Keratinocyte (primary cell): ENCODE data around the gene LACTBL1. TPM values are rescaled to one million over a fixed set of nuclear protein-coding genes. Genes with fewer than 3 reads are reported as not detected.

Experiments
- DNase-seq: peaks from one replicate; pipeline ENCODE4 v3.0.0-alpha.2; 2011; ENCODE audit warnings: low read depth, missing footprints, low spot score
- FAIRE-seq: peaks from 2 replicates; lab custom pipeline; 2011; peaks lifted over from hg19 to GRCh38; lab: Jason Lieb, UNC
- H2AFZ ChIP-seq: 2 replicates; pipeline ENCODE4 v1.6.0; 2012; ENCODE audit warnings: low read length, control low read depth, inconsistent platforms; ENCODE audit not compliant: control insufficient read depth
- H3K27ac ChIP-seq: 2 replicates; pipeline ENCODE4 v1.5.1; 2011; ENCODE audit warnings: low read length; ENCODE audit not compliant: control insufficient read depth, insufficient read depth
- H3K27me3 ChIP-seq: 3 replicates; pipeline ENCODE4 v1.6.0; 2011; ENCODE audit warnings: low read length; ENCODE audit not compliant: control insufficient read depth, insufficient read depth; ENCODE audit errors: extremely low read depth
- H3K36me3 ChIP-seq, 2 experiments: 2 replicates in 1 of 2; 3 replicates in 1 of 2; pipeline ENCODE4 v1.5.1; 2011; ENCODE audit warnings: low read length in 2 of 2, mild to moderate bottlenecking in 1 of 2; ENCODE audit not compliant: control insufficient read depth in 2 of 2, insufficient read depth in 2 of 2; ENCODE audit errors: extremely low read depth in 1 of 2
- H3K4me1 ChIP-seq: 3 replicates; pipeline ENCODE4 v1.5.1; 2011; ENCODE audit warnings: low read length; ENCODE audit not compliant: control insufficient read depth, insufficient read depth; ENCODE audit errors: extremely low read depth
- H3K4me2 ChIP-seq: 3 replicates; pipeline ENCODE4 v1.6.0; 2011; ENCODE audit warnings: low read depth, low read length; ENCODE audit not compliant: control insufficient read depth, insufficient read depth; ENCODE audit errors: extremely low read depth
- H3K4me3 ChIP-seq, 3 experiments: fragments of 200-600 bp in 1 of 3; sonication (generic) in 1 of 3; 2 replicates in 2 of 3; 3 replicates in 1 of 3; pipeline ENCODE4 v1.5.1; 2011 to 2016; ENCODE audit warnings: low read length in 3 of 3, mild to moderate bottlenecking in 3 of 3, control low read depth in 2 of 3, inconsistent platforms in 1 of 3, low read depth in 1 of 3, mixed read lengths in 1 of 3, mixed run types in 1 of 3, moderate library complexity in 1 of 3; ENCODE audit not compliant: control insufficient read depth in 2 of 3, insufficient read depth in 2 of 3; ENCODE audit errors: extremely low read depth in 1 of 3
- H3K79me2 ChIP-seq: 2 replicates; pipeline ENCODE4 v1.6.0; 2012; ENCODE audit warnings: low read length; ENCODE audit not compliant: control insufficient read depth, insufficient read depth
- H3K9ac ChIP-seq: 3 replicates; pipeline ENCODE4 v1.6.0; 2011; ENCODE audit warnings: low read length; ENCODE audit not compliant: control insufficient read depth, insufficient read depth; ENCODE audit errors: extremely low read depth
- H3K9me1 ChIP-seq: 3 replicates; pipeline ENCODE4 v1.6.0; 2011; ENCODE audit warnings: low read length; ENCODE audit not compliant: control insufficient read depth, insufficient read depth; ENCODE audit errors: extremely low read depth
- H3K9me3 ChIP-seq: 2 replicates; pipeline ENCODE4 v1.5.1; 2012; ENCODE audit warnings: low read depth, low read length; ENCODE audit not compliant: control insufficient read depth
- H4K20me1 ChIP-seq: 3 replicates; pipeline ENCODE4 v1.6.0; 2011; ENCODE audit warnings: low read length; ENCODE audit not compliant: control insufficient read depth, insufficient read depth; ENCODE audit errors: extremely low read depth
- CTCF ChIP-seq, 3 experiments: IDR thresholded peaks in 1 of 3; conservative IDR thresholded peaks in 1 of 3; optimal IDR thresholded peaks in 1 of 3; 2 replicates in 2 of 3; 3 replicates in 1 of 3; pipeline versions ENCODE3 to v1.5.1; 2011; ENCODE audit warnings: low read length in 3 of 3, mild to moderate bottlenecking in 3 of 3, moderate library complexity in 2 of 3, control low read depth in 1 of 3, inconsistent platforms in 1 of 3; ENCODE audit not compliant: insufficient read depth in 2 of 3; ENCODE audit errors: extremely low read depth in 1 of 3
- EZH2 ChIP-seq: IDR thresholded peaks from one replicate; pipeline ENCODE4 v1.6.1; 2012; ENCODE audit warnings: inconsistent platforms, mild to moderate bottlenecking, low read length, moderate library complexity
- dilution Hi-C: fragments of 300-500 bp; cut with MboI; formaldehyde crosslinking; loops from one replicate; pipeline ENCODE4 v1.7.0; 2020; ENCODE audit warnings: low sequenced_read_pairs; ENCODE audit not compliant: extremely low pct_ligation_motif_present
- polyA plus RNA-seq, 5 experiments: library from polyadenylated mRNA; depleted of rRNA in 3 of 5; stranded (reverse) in 3 of 5; stranded (forward) in 1 of 5; unstranded in 1 of 5; fragments of >200 nt; gene quantifications; 1 replicate in 1 of 5; 2 replicates in 3 of 5; 3 replicates in 1 of 5; pipeline versions ENCODE4 v1.2.1 to v1.2.3, GENCODE V29; 2011 to 2012; ENCODE audit warnings: missing spikeins in 2 of 5, low read depth in 1 of 5, low replicate concordance in 1 of 5

Gene LACTBL1
- polyA plus RNA-seq, 1 donor (not counting 4 experiments of a cell fraction or from before 2014, with no cell fraction given) = not detected

GRCh38 chr1:22959545-22960360 lies 12.9 kb downstream of the LACTBL1 start:
- Histone ChIP-seq H3K4me3 (no peak overlapping the region), H3K27ac (no peak overlapping the region), H3K9ac (no peak overlapping the region), H3K36me3 (no peaks in the 10 kb centered on the region), H3K79me2 (no peaks in the 10 kb centered on the region), H4K20me1 (no peaks in the 10 kb centered on the region), H3K27me3 (peaks cover 15% of the 10 kb centered on the region), H3K4me1 (no peaks in the 10 kb centered on the region), H3K9me3 (no peaks in the 10 kb centered on the region), H3K9me1 (no peaks in the 10 kb centered on the region), H2AFZ (no peak overlapping the region), H3K4me2 (no peak overlapping the region)
- dilution Hi-C loops = no loop called here
- FAIRE-seq (no peak), DNase-seq (no peak)
- TF ChIP-seq CTCF (optimal IDR thresholded peaks at IDR 0.05 in 1 of 3, IDR thresholded peaks at IDR 0.05 in 1 of 3, conservative IDR thresholded peaks at IDR 0.05 in 1 of 3; ENCODE audit: extremely low read depth in 1 of 3, insufficient read depth in 2 of 3, low read length in 3 of 3) (no peak), EZH2 (no peak)

GRCh38 chr1:22958556-22958955 lies 14.1 kb downstream of the LACTBL1 start:
- no peaks in the 10 kb centered on the region for H3K4me1 ChIP-seq
- H3K4me3 ChIP-seq = no peak overlapping the region
- no peak overlapping the region for H3K4me2 ChIP-seq
- H3K9ac ChIP-seq = no peak overlapping the region
- no peak overlapping the region for H3K27ac ChIP-seq
- dilution Hi-C loops = no loop called here
- H4K20me1 ChIP-seq = no peaks in the 10 kb centered on the region
- no peaks in the 10 kb centered on the region for H3K36me3 ChIP-seq
- H3K9me3 ChIP-seq = no peaks in the 10 kb centered on the region
- DNase-seq (no peak), FAIRE-seq (no peak)
- no peaks in the 10 kb centered on the region for H3K9me1 ChIP-seq
- H3K27me3 ChIP-seq = peaks cover 27% of the 10 kb centered on the region
- TF ChIP-seq EZH2 (no peak), CTCF (optimal IDR thresholded peaks at IDR 0.05 in 1 of 3, IDR thresholded peaks at IDR 0.05 in 1 of 3, conservative IDR thresholded peaks at IDR 0.05 in 1 of 3; ENCODE audit: extremely low read depth in 1 of 3, insufficient read depth in 2 of 3, low read length in 3 of 3) (no peak)
- no peaks in the 10 kb centered on the region for H3K79me2 ChIP-seq
- H2AFZ ChIP-seq = no peak overlapping the region
